Ovary (tissue), 9 donors: Measurements from ENCODE around the gene POC1A. TPM values are rescaled to one million over a fixed set of nuclear protein-coding genes. Genes with fewer than 3 reads are reported as not detected.

Experiments used
- DNase-seq, 5 donors: peaks; one replicate each; pipeline ENCODE4 v3.0.0-alpha.2; 2019 to 2020
- H3K27ac ChIP-seq, 2 donors: fragments of 200-600 bp; one replicate each; pipeline versions ENCODE4 v1.5.1 to v1.8.0; 2019 to 2022
- H3K27me3 ChIP-seq: fragments of 200-600 bp; one replicate; pipeline ENCODE4 v1.8.0; 2022
- H3K36me3 ChIP-seq: fragments of 200-600 bp; sonication (generic); one replicate; pipeline ENCODE4 v1.5.1; 2019
- H3K4me1 ChIP-seq: one replicate; pipeline ENCODE4 v1.8.1; 2013; ENCODE audit warnings: mild to moderate bottlenecking, moderate library complexity; ENCODE audit not compliant: insufficient read depth
- H3K4me3 ChIP-seq: fragments of 200-600 bp; sonication (generic); one replicate; pipeline ENCODE4 v1.5.1; 2017
- H3K9me3 ChIP-seq, 2 donors: fragments of 200-600 bp in 1 of 2; sonication (generic) in 1 of 2; one replicate each; pipeline versions ENCODE4 v1.5.1 to v1.8.1; 2013 to 2019; ENCODE audit warnings: mild to moderate bottlenecking in 1 of 2, moderate library complexity in 1 of 2
- EP300 ChIP-seq: sonication (generic); formaldehyde crosslinking; IDR thresholded peaks from one replicate; pipeline ENCODE4 v1.6.1; 2017; ENCODE audit warnings: antibody characterized with exemption
- POLR2A ChIP-seq: fragments of 450-650 bp; IDR thresholded peaks from one replicate; pipeline ENCODE4 v1.6.1; 2017; ENCODE audit warnings: antibody characterized with exemption, mild to moderate bottlenecking, moderate library complexity
- WGBS, 3 donors: extraction: QIAGEN DNeasy Blood & Tissue Kit in 1 of 3; methylation state at CpG; one replicate each; pipeline versions ENCODE4 v1.1.5 to v1.1.7; 2013 to 2017; 5-methylcytosine and 5-hydroxymethylcytosine counted together
- intact Hi-C, 4 donors: fragments of 100-400 bp; cut with DNase I; formaldehyde crosslinking; loops; one replicate each; pipeline versions ENCODE4 v1.11.0 to v1.15.1; 2022 to 2023
- polyA plus RNA-seq, 2 donors: library from polyadenylated mRNA; stranded (reverse); fragments of 200-250 nt in 1 of 2; fragments of 350-450 nt in 1 of 2; fragmentation: Illumina TruSeq in 1 of 2; extraction: RNeasy Lipid Tissue Mini Kit (QIAGEN cat#74804) in 1 of 2; gene quantifications; one replicate each; pipeline ENCODE4 v1.2.3, GENCODE V29; 2013 to 2014
- total RNA-seq, 7 donors: library from RNA; depleted of rRNA in 2 of 7; stranded (reverse); fragments of >200 nt in 2 of 7; fragmentation: NEBNext Ultra II Directional in 3 of 7; extraction: Animal tissue kit (Norgen Biotek cat#: 25700) in 3 of 7; gene quantifications; one replicate each; pipeline versions ENCODE4 v1.1.0 to v1.2.4, GENCODE V29; 2016 to 2023
- TF ChIP-seq, protein P1 (sequence below), 3 donors: fragments of 450-650 bp in 2 of 3; fragments of 200-600 bp in 1 of 3; IDR thresholded peaks; one replicate each; pipeline versions ENCODE4 v1.5.1 to v1.8.0; 2016 to 2022; ENCODE audit warnings: antibody characterized with exemption in 3 of 3, mild to moderate bottlenecking in 1 of 3
- donor health status: DM: no; HTN: no; CAD: no; lungs with moderate emphysema.
- donor health status: DM: no; HTN: no; CAD: no.
- donor health status: Bipolar disorder and iron deficiency.
- donor health status: DM: yes; HTN: yes; CAD: no.
- donor health status: DM: no; HTN: no; CAD: no.
- donor health status: DM: yes; HTN: yes; CAD: no.

The POC1A gene
- total and polyA plus RNA-seq, 9 donors: 0.53 to 1.8 (median 1.3) TPM

GRCh38 chr3:52067046-52067445, 87.2 kb downstream of the POC1A start:
- Histone ChIP-seq H3K4me3 (no peak overlapping the region), H3K27me3 (no peaks in the 10 kb centered on the region), H3K9me3 (no peaks in the 10 kb centered on the region), H3K4me1 (no peaks in the 10 kb centered on the region), H3K36me3 (no peaks in the 10 kb centered on the region), H3K27ac (no peak overlapping the region)
- no peak for DNase-seq
- WGBS, 3 donors: 91 to 93% (median 92%) methylated on average over 8 of the region's 8 CpGs
- no peak for TF ChIP-seq POLR2A
- no peak for TF ChIP-seq EP300
- TF ChIP-seq, protein P1, sequence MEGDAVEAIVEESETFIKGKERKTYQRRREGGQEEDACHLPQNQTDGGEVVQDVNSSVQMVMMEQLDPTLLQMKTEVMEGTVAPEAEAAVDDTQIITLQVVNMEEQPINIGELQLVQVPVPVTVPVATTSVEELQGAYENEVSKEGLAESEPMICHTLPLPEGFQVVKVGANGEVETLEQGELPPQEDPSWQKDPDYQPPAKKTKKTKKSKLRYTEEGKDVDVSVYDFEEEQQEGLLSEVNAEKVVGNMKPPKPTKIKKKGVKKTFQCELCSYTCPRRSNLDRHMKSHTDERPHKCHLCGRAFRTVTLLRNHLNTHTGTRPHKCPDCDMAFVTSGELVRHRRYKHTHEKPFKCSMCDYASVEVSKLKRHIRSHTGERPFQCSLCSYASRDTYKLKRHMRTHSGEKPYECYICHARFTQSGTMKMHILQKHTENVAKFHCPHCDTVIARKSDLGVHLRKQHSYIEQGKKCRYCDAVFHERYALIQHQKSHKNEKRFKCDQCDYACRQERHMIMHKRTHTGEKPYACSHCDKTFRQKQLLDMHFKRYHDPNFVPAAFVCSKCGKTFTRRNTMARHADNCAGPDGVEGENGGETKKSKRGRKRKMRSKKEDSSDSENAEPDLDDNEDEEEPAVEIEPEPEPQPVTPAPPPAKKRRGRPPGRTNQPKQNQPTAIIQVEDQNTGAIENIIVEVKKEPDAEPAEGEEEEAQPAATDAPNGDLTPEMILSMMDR (IDR thresholded peaks at IDR 0.05): no peak
- intact Hi-C loops: no loop called here

DNA sequence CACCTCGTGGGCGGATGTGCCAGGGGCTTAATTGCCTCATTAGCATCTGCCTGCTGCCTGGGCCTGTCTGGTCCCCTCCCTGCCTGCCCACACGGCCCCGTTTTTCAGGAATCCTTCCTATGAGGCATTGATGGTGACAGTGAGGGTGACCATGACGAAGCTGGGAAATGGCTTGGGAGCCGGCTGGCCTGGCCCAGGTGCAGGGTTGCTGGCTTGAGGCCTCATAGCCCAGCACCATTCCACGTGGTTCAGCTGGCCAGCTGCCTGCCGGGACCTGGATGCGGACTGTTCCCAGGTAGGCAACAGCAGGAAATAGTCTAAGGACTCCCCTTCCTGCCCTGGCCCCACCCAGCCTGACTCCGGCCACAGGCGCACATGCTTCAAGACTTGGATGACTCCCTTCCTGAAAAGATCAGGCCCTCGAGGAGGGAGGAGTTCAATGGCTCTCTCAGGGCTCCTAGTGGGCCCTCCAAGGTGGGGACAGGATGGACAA, 88.9 kb downstream of the POC1A start:
- Histone ChIP-seq H3K36me3 (no peaks in the 10 kb centered on the region), H3K27me3 (no peaks in the 10 kb centered on the region), H3K9me3 (no peaks in the 10 kb centered on the region), H3K27ac (no peak overlapping the region), H3K4me3 (no peak overlapping the region), H3K4me1 (no peaks in the 10 kb centered on the region)
- intact Hi-C loops: no loop called here
- DNase-seq: no peak
- WGBS, 3 donors: 78 to 86% (median 78%) methylated on average over 12 of the region's 12 CpGs
- no peak for TF ChIP-seq POLR2A
- TF ChIP-seq, protein P1 (IDR thresholded peaks at IDR 0.05): no peak
- no peak for TF ChIP-seq EP300

DNA sequence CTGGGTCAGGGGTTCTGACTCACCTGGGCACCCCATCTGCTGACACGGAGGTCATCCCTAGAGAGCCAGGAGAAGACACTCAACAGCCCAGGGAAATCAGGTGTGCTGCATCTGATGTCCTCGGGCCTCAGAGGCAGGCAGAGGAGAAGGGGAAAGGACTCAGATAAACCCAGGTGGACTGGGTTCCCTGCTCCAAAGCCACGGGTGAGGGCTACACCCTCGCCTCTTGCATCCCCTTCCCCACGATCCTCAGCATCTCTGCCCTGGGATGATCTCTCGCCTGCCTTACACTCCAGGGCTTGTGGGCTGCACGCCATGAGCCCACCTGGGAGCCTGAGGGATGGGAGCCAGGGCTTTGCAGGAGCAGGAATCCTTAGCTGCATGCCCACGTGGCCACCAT, 89.7 kb downstream of the POC1A start:
- 79 to 84% (median 82%) methylated on average over 8 of the region's 8 CpGs for WGBS, 3 donors
- intact Hi-C loops: no loop called here

GRCh38 chr3:52063026-52063723, 91.0 kb downstream of the POC1A start:
- Histone ChIP-seq H3K4me3 (no peak overlapping the region), H3K4me1 (no peaks in the 10 kb centered on the region), H3K9me3 (no peaks in the 10 kb centered on the region), H3K36me3 (no peaks in the 10 kb centered on the region), H3K27ac (no peak overlapping the region), H3K27me3 (no peaks in the 10 kb centered on the region)
- DNase-seq: no peak
- TF ChIP-seq POLR2A (no peak), EP300 (no peak)
- TF ChIP-seq, protein P1 (IDR thresholded peaks at IDR 0.05): no peak
- WGBS, 3 donors: 72 to 80% (median 75%) methylated on average over 13 to 14 of the region's 14 CpGs
- intact Hi-C loops: no loop called here

More for the DNA sequence above, 89.7 kb downstream of the POC1A start:
- H3K27ac ChIP-seq: no peak overlapping the region
- no peaks in the 10 kb centered on the region for H3K4me1 ChIP-seq
- H3K36me3 ChIP-seq: no peaks in the 10 kb centered on the region
- DNase-seq: no peak
- TF ChIP-seq EP300: no peak
- no peak for TF ChIP-seq POLR2A
- TF ChIP-seq, protein P1 (IDR thresholded peaks at IDR 0.05): no peak
- no peak overlapping the region for H3K4me3 ChIP-seq
- H3K27me3 ChIP-seq: no peaks in the 10 kb centered on the region
- H3K9me3 ChIP-seq: no peaks in the 10 kb centered on the region
